M059J (cell line): ENCODE data around the gene GSK3A. TPM values are rescaled to one million over a fixed set of nuclear protein-coding genes. Genes with fewer than 3 reads are reported as not detected.
A peak's percentile ranks its signal among the peaks of the same experiment; 100 is the strongest.
"Not testable (repeated sequence)": the region's sequence is repeated elsewhere in the genome, so short reads cannot be mapped to it uniquely, and the experiment has no call there.

Experiments
- DNase-seq: peaks from one replicate; pipeline ENCODE4 v3.0.0-alpha.2; 2012; ENCODE audit warnings: low read depth
- total RNA-seq: library from RNA; depleted of rRNA; stranded (reverse); fragments of >200 nt; shearing (Covaris generic); gene quantifications from 2 replicates; pipeline ENCODE4 v1.2.3, GENCODE V29; 2014

GSK3A gene
- total RNA-seq, 1 experiment from 2014 or later, result 32.7 TPM

GRCh38 chr19:42268704-42269477 lies 26.5 kb upstream of the GSK3A start, which contains the start of gene CIC:
Gene CIC, plus strand, starts transcription at chr19:42269252. Its CDS starts 2,532 bp downstream, at chr19:42271784.
- peak; percentile 100 for DNase-seq

DNA sequence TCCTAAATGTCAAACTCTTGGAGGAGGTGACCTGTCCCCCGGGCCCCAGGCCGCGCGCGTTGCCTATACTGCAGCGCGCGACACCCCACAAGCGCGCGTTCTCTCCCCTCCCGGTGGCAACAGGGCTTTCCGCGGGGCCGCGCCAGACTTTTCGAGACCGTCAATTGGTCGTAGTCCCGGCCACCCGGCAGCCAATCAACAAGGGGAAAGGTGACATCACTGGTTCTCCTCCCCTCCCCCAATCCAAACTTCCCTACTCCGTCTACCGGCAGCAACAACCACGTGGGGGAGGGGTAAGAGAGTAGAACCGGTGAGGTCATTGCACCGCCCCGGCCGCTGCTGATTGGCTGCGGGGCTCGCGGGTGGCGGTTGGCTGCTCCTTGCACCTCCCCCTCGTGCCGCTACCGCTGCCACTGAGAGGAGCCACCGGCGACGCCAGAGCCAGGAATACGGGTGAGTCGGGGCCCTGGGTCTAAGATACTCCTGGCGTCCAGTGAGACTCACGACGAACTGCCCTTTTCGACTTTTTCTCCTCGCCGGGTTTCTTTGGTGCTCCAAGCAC lies 25.8 kb upstream of the GSK3A start:
- peak; percentile 99 for DNase-seq

DNA sequence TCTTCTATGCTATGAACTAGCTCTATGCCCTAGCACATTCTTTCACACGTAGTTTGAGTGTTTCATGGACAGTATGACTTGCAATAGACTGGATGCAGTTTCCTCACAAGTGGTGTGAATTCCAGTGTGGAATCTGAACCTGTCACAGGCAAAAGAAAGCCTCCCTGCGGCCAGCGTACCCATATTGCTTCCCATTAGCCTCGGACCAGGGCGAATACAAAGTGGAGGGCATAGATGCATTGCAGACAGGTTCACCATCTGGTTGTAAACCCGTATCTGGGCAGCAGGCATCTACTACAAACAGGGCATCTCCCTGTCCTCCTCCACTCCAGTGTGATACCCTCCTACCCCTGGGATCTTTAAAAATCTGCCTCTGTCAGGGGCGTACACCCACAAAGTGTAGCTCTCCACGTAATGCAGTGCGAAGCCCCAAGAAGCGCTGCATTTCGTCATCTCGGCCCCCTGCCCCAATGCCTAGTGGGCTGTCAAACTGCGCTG lies 25.3 kb upstream of the GSK3A start:
- DNase-seq, result no peak

DNA sequence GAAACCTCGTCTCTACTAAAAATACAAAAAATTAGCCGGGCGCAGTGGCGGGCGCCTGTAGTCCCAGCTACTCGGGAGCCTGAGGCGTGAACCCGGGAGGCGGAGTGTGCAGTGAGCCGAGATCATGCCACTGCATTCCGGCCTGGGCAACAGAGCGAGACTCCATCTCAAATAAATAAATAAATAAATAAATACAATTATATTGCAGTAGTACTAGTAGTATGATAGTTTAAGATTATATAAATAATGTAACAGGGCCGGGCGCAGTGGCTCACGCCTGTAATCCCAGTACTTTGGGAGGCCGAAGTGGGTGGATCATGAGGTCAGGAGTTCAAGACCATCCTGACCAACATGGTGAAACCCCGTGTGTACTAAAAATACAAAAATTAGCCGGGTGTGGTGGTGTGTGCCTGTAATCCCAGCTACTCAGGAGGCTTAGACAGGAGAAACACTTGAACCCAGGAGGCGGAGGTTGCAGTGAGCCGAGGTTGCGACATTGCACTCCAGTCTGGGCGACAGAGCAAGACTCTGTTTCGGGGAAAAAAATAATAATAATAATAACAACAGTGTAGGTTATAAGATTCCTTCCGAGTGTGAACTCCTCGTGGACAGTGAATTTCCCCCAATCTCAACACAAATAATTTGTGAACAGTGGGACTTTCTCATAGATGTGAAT lies 24.7 kb upstream of the GSK3A start:
- DNase-seq, result not testable (repeated sequence)

DNA sequence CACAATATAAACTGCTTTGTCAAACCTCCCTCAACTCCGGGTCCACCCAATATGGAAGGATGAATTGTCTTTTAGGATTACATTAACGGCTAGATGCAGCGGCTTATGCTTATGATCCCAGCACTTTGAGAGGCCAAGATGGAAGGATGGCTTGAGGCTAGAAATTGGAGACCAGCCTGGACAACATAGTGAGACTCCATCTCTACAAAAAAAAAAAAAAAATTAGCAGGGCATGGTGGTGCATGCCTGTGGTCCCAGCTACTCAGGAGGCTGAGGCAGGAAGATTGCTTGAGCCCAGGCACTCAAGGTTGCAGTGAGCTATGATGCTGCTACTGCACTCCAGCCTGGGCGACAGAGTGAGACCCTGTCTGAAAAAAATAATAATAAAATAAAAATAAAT lies 23.7 kb upstream of the GSK3A start:
- DNase-seq, result not testable (repeated sequence)

- DNase-seq, result no peak
Measured at GRCh38 chr19:42261763-42262162, 19.4 kb upstream of the GSK3A start.

DNA sequence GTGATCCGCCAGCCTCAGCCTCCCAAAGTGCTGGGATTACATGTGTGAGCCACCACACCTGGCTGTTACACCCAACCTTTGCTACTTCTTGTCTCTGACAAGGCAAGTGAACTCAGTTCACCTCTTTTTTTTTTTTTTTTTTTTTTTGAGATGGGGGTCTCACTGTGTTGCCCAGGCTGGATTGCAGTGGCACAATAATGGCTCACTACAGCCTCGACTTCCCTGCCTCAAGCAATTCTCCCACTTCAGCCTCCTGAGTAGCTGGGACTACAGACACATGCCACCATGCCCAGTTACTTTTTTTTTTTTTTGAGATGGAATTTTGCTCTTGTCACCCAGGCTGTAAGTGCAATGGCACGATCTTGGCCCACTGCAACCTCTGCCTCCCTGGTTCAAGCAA lies 15.4 kb upstream of the GSK3A start:
- not testable (repeated sequence) for DNase-seq

DNA sequence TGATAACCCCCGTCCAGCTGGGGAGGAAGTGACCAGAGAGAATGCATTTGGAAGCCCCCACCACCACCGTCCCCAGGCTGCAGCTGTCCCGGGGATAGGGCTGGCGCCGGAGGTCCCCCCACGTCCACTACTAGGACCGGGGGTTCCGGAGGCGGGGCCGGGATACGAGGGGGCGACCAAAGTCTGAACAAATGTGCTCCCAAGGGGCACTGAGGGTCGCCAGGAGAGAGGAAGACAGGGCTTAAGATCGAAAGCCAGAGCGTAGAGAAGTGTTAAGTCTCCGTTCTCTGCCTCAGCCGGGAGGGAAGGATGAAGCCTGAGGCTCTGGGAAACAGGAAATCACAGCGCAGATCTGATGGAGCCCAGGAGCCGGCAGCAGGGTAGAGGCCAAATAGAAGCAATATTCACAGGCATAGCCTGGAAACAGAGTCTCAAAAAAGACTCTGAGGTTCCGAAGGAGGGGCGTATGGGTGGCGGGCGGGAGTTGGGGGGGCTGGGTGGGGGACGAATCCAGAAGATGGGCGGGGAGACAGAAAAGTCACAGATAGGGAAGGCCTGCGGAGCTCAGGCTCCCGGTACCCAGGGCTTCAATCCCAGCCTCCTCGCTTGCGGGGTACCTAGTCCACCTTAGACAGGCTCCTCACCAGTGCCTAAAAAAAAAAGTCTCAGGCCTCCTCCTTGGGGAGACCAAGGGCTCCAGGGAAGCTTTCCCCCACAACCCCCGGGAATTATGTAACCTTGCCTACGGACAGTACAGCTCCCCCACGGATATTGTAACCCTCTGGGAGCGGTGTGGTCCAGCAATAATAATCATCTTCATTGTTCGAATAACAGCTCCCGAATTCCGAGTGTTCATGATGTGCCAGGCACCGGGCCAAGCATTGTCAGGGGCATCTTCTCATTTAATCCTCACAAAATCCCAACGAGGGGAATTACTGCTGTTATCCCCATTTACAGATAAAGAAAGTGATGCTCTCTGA lies 13.7 kb upstream of the GSK3A start:
- peak; percentile 71 for DNase-seq

DNA sequence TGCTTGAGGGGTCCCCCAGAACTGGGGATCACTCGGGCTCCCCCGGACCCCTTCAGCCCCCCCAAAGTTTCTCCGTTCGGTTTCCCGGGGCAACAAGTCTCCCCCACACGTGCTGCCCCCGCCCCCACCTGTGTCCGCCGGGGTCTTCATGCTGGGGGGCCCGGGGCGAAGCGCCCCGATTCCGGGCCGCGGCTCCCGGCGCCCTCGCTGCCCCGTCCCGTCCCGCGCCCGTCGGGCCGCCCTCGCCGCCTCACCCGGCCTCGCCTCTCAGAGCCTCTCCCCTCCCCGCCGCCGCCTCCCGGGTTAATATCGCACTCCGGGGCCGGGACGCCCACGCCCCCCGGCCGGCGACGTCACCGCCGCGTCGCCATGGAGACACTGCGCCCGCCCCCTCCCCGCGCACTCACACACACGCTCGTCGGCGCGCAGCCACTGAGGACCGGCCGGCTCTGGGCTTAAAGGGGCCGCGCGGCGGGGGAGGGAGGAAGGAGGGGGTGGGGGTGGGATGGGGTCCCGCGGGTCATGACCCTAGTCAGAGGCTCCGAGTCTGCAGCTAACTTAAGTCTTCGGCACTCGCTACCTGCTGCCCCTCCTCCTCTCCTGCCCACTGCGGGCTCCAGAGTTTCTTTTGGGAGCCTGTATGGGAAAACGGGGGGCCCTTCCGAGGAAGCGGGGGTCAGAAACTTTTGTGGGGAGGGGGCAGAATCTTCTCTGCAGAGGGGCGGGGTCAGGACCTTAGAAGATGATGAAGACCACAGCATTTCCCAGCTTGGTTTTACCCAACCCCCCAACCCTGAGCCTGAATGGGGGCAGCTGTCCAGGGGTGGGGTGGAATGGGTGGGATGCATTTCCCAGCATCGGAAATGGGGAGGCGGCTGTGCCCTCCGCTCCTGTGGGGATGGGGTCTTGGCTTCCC lies 12.7 kb upstream of the GSK3A start, which contains the start of gene ERF:
TSS of gene ERF (minus strand) at position 279 of the 916 bp plus-strand sequence. CDS start at position 150, 129 bp downstream.
- peak; percentile 87 for DNase-seq

- peak; percentile 61 for DNase-seq
Measured at GRCh38 chr19:42254089-42254849, 11.9 kb upstream of the GSK3A start.

- peak; percentile 51 for DNase-seq
Measured at GRCh38 chr19:42253245-42254088, 11.1 kb upstream of the GSK3A start.

DNA sequence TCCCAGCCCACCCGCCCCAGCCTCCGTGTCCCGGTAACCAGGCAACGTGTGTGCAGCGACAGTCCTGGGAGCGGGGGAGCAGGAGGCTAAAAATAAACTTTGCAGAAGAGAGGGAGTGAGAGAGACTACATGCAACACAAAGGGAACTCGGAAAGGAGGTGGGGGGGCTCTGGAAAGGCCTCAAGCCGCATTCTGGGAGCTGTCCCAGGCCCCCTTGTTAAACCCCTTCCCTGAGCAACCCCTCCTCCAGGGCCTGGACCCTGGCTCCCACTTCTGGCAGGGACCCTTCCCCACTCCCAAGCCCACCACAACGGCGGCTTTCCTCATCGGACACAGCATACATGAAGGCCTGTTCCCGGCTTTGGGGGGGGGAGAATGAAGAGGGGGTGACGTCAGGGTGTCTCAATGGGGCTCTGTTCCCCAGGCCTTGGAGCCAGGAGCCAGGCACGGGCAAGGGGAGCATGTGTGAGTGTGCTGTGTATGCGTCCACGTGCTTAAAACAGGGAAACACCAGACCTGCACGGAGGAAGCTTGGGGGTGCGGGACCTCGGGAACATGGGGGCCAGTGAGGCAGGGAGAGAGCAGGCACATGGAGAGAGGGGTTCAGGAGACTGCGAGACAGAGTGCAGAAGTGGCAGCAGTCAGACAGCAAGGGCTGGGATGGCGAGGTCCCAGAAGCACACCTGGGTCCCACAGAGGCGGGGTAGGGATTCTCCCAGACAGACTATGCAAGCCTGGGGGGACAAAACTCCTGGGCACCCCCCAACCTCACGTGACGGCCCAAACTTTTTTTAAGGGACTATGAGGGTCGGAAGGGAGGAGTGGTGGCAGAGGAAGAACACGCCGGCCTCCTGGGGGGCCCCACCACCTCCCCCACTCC lies 10.2 kb upstream of the GSK3A start:
- DNase-seq, result no peak

- DNase-seq, result no peak
Measured at GRCh38 chr19:42251572-42252358, 9.4 kb upstream of the GSK3A start.

DNA sequence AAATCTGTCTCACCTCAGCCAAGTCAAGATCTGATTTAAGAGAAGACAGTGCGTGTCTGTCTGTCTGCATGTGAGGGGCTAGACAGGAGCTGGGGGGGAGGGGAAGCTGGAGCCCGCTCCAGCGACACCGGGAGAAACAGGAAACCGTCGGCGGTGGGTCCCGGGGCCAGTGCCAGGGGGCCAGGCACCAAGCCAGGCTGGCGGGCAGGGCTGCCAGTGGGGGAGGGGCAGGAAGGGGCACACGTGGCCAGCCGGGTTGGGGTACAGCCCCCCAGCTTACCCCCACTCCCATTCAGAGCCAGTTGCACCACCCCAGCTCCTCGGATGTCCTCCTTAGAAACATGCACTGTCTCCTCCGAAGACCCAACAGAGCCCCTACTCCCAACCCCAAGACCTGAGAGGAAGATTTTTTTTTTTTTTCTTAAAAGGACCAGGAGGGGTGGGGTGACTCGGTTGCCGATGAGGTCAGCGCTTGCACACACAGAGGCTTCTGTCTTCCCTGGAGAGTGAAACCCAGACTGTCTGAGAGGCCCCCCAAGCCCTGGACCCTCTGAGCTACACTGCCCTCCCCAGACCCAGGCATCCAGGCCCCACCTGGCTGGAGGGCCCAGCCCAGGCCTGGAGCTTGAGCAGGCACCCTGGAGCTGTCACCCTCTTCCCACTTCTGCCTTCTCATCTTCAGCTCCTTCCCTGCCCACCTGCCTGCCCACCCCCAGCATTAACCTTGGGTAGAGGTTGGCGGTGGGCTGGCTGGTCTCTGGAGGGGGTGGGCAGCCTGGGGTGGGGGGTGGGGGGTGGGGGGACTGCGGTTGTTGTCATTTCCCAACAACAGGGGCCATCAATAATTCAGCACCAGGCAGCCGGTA lies 8.5 kb upstream of the GSK3A start:
- DNase-seq, result no peak

GRCh38 chr19:42250183-42250665 lies 7.8 kb upstream of the GSK3A start:
- DNase-seq, result no peak
